Urothelium cell line (cell line): Measurements from ENCODE around the gene FAM216B.
"Not testable (repeated sequence)": the region's sequence is repeated elsewhere in the genome, so short reads cannot be mapped to it uniquely, and the experiment has no call there.

ENCODE experiments used
- DNase-seq: peaks from one replicate; pipeline ENCODE4 v3.0.0; 2011; ENCODE audit warnings: low spot score, mixed read lengths
- FAIRE-seq: peaks from 2 replicates; lab custom pipeline; 2011; peaks lifted over from hg19 to GRCh38; lab: Jason Lieb, UNC

Gene FAM216B

GRCh38 chr13:42781352-42781751 lies at the start of gene FAM216B:
Gene FAM216B (plus strand): TSS chr13:42781584. CDS start chr13:42784068, 2,484 bp downstream.
- FAIRE-seq (no peak), DNase-seq (no peak)

GRCh38 chr13:42732073-42732472 lies 49.3 kb upstream of the FAM216B start:
- DNase-seq (no peak), FAIRE-seq (no peak)

GRCh38 chr13:42733046-42733445 lies 48.3 kb upstream of the FAM216B start:
- FAIRE-seq = no peak
- no peak for DNase-seq

GRCh38 chr13:42735010-42735409 lies 46.4 kb upstream of the FAM216B start:
- FAIRE-seq (no peak), DNase-seq (no peak)

GRCh38 chr13:42740753-42741152 lies 40.6 kb upstream of the FAM216B start:
- DNase-seq (no peak), FAIRE-seq (no peak)

GRCh38 chr13:42741914-42742313 lies 39.5 kb upstream of the FAM216B start:
- FAIRE-seq (no peak), DNase-seq (no peak)

GRCh38 chr13:42745655-42746054 lies 35.7 kb upstream of the FAM216B start:
- no peak for DNase-seq

GRCh38 chr13:42746866-42747265 lies 34.5 kb upstream of the FAM216B start:
- DNase-seq (no peak), FAIRE-seq (no peak)

More at GRCh38 chr13:42745655-42746054, 35.7 kb upstream of the FAM216B start:
- FAIRE-seq = no peak

GRCh38 chr13:42747399-42747873 lies 33.9 kb upstream of the FAM216B start:
- FAIRE-seq = no peak
- peak; percentile 22 for DNase-seq

GRCh38 chr13:42750794-42751193 lies 30.6 kb upstream of the FAM216B start:
- DNase-seq = no peak
- no peak for FAIRE-seq

GRCh38 chr13:42751693-42752092 lies 29.7 kb upstream of the FAM216B start:
- FAIRE-seq = no peak
- DNase-seq = no peak

- FAIRE-seq = no peak
These were observed 28.7 kb upstream of the FAM216B start for GRCh38 chr13:42752731-42753130.

GRCh38 chr13:42753697-42754096 lies 27.7 kb upstream of the FAM216B start:
- no peak for DNase-seq
- no peak for FAIRE-seq

More at GRCh38 chr13:42752731-42753130, 28.7 kb upstream of the FAM216B start:
- no peak for DNase-seq

- FAIRE-seq (no peak), DNase-seq (no peak)
These were observed 26.4 kb upstream of the FAM216B start for GRCh38 chr13:42754801-42755510.

- no peak for DNase-seq
- no peak for FAIRE-seq
These were observed 23.5 kb upstream of the FAM216B start for GRCh38 chr13:42757678-42758420.

GRCh38 chr13:42758515-42758914 lies 22.9 kb upstream of the FAM216B start:
- no peak for FAIRE-seq
- DNase-seq = no peak

GRCh38 chr13:42760951-42761350 lies 20.4 kb upstream of the FAM216B start:
- DNase-seq (no peak), FAIRE-seq (no peak)

GRCh38 chr13:42762251-42762650 lies 19.1 kb upstream of the FAM216B start:
- FAIRE-seq (no peak), DNase-seq (no peak)

- FAIRE-seq = no peak
- peak; percentile 6 for DNase-seq
These were observed 18.5 kb upstream of the FAM216B start for GRCh38 chr13:42762917-42763316.

GRCh38 chr13:42766016-42766415 lies 15.4 kb upstream of the FAM216B start:
- DNase-seq (no peak), FAIRE-seq (no peak)

- DNase-seq (no peak), FAIRE-seq (no peak)
These were observed 11.7 kb upstream of the FAM216B start for GRCh38 chr13:42769650-42770049.

- not testable (repeated sequence) for DNase-seq, FAIRE-seq
These were observed 4.8 kb upstream of the FAM216B start for GRCh38 chr13:42776558-42776957.
